ENCODE results near the gene ADD2.

DNA sequence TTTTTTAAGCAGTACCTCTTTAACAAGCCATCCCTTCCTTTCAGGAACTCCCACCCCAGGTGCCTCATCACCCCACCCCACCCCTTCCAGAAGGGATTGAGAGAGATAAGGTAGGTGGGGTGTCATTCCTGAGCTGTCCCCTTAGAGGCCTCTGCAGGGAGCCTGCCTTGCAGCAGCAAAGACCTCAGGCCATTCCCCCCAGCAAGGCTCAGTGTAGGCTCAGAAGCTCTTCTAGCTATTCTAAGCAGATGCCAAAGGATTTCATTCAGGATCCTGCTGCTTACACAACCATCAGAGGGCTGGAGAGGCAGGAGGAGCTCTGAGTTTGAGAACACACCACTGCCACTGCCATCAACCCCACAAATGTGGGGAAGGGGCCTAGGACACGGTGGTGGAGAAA lies 28.3 kb upstream of the ADD2 start:
- TF ChIP-seq, protein P1, sequence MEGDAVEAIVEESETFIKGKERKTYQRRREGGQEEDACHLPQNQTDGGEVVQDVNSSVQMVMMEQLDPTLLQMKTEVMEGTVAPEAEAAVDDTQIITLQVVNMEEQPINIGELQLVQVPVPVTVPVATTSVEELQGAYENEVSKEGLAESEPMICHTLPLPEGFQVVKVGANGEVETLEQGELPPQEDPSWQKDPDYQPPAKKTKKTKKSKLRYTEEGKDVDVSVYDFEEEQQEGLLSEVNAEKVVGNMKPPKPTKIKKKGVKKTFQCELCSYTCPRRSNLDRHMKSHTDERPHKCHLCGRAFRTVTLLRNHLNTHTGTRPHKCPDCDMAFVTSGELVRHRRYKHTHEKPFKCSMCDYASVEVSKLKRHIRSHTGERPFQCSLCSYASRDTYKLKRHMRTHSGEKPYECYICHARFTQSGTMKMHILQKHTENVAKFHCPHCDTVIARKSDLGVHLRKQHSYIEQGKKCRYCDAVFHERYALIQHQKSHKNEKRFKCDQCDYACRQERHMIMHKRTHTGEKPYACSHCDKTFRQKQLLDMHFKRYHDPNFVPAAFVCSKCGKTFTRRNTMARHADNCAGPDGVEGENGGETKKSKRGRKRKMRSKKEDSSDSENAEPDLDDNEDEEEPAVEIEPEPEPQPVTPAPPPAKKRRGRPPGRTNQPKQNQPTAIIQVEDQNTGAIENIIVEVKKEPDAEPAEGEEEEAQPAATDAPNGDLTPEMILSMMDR (IDR thresholded peaks at IDR 0.05): no peak
- TF ChIP-seq EZH2 (IDR thresholded peaks at IDR 0.05): no peak

Data from neural progenitor cell (in vitro differentiated cells).